ENCODE results near the gene CCDC112.

GRCh38 chr5:115309751-115310370 lies 13.4 kb upstream of the CCDC112 start:
- TF ChIP-seq CTCF (IDR thresholded peaks at IDR 0.05) (peak in 4 of 6 experiments; percentile 33 to 80 (median 70)), POLR2A (IDR thresholded peaks at IDR 0.05) (no peak)

All from thyroid gland (tissue), 4 donors.